GM23248 (cell line): ENCODE measurements around the gene ZNF148. TPM values are rescaled to one million over a fixed set of nuclear protein-coding genes. Genes with fewer than 3 reads are reported as not detected.
A peak's percentile ranks its signal among the peaks of the same experiment; 100 is the strongest.
"Not testable (repeated sequence)": the region's sequence is repeated elsewhere in the genome, so short reads cannot be mapped to it uniquely, and the experiment has no call there.

ENCODE experiments used
- DNase-seq: peaks from one replicate; pipeline ENCODE4 v3.0.0-alpha.2; 2015
- H2AFZ ChIP-seq: fragments of 200-600 bp; sonication (generic); 2 replicates; pipeline ENCODE4 v1.6.1; 2016; ENCODE audit warnings: antibody characterized with exemption
- H3F3A ChIP-seq: fragments of 200-600 bp; sonication (generic); 2 replicates; pipeline ENCODE4 v1.6.1; 2016; ENCODE audit warnings: mild to moderate bottlenecking, antibody characterized with exemption, mixed run types; ENCODE audit not compliant: insufficient read depth
- H3K27ac ChIP-seq: fragments of 200-600 bp; sonication (generic); 2 replicates; pipeline ENCODE4 v1.5.1; 2016; ENCODE audit warnings: mild to moderate bottlenecking
- H3K27me3 ChIP-seq: fragments of 200-600 bp; sonication (generic); replicated peaks from 2 replicates; pipeline ENCODE4 v1.6.1; 2016; ENCODE audit warnings: mild to moderate bottlenecking; ENCODE audit not compliant: insufficient read depth
- H3K36me3 ChIP-seq: fragments of 200-600 bp; sonication (generic); 2 replicates; pipeline ENCODE4 v1.6.1; 2016; ENCODE audit warnings: low read depth, mild to moderate bottlenecking
- H3K4me1 ChIP-seq: fragments of 200-600 bp; sonication (generic); 2 replicates; pipeline ENCODE4 v1.6.1; 2016; ENCODE audit warnings: mild to moderate bottlenecking; ENCODE audit not compliant: insufficient read depth
- H3K4me2 ChIP-seq: fragments of 200-600 bp; sonication (generic); one replicate; pipeline ENCODE4 v1.6.1; 2016; ENCODE audit warnings: mild to moderate bottlenecking; ENCODE audit not compliant: unreplicated experiment
- H3K4me3 ChIP-seq: fragments of 200-600 bp; sonication (generic); 2 replicates; pipeline ENCODE4 v1.5.1; 2016; ENCODE audit warnings: mild to moderate bottlenecking
- H3K79me2 ChIP-seq: fragments of 200-600 bp; sonication (generic); 2 replicates; pipeline ENCODE4 v1.6.1; 2016; ENCODE audit warnings: mild to moderate bottlenecking; ENCODE audit not compliant: insufficient read depth
- H3K9ac ChIP-seq: fragments of 200-600 bp; sonication (generic); 2 replicates; pipeline ENCODE4 v1.6.1; 2016; ENCODE audit warnings: mild to moderate bottlenecking
- H3K9me2 ChIP-seq: fragments of 200-600 bp; sonication (generic); 2 replicates; pipeline ENCODE4 v1.6.1; 2016; ENCODE audit warnings: mixed run types, mild to moderate bottlenecking, moderate library complexity; ENCODE audit not compliant: insufficient read depth
- H3K9me3 ChIP-seq: fragments of 200-600 bp; sonication (generic); one replicate; pipeline ENCODE4 v1.6.1; 2017; ENCODE audit warnings: low read depth
- H4K20me1 ChIP-seq: fragments of 200-600 bp; sonication (generic); 2 replicates; pipeline ENCODE4 v1.6.0; 2016; ENCODE audit not compliant: insufficient read depth
- EZH2 ChIP-seq: fragments of 200-600 bp; sonication (generic); IDR thresholded peaks from 2 replicates; pipeline ENCODE4 v1.6.1; 2018; ENCODE audit warnings: antibody characterized with exemption, mild to moderate bottlenecking; ENCODE audit not compliant: insufficient read depth, poor library complexity, severe bottlenecking
- EZH2phosphoT487 ChIP-seq: fragments of 200-600 bp; sonication (generic); IDR thresholded peaks from 2 replicates; pipeline ENCODE4 v1.6.1; 2018; ENCODE audit warnings: antibody characterized with exemption, moderate library complexity, mild to moderate bottlenecking, low read depth; ENCODE audit not compliant: insufficient read depth
- WGBS, 2 experiments: methylation state at CpG; one replicate each; pipeline ENCODE4 v1.1.6; 2015 to 2017; ENCODE audit warnings: low lambda C conversion rate in 2 of 2, low coverage in 1 of 2; ENCODE audit errors: missing lambda C conversion rate in 2 of 2; 5-methylcytosine and 5-hydroxymethylcytosine counted together
- in situ Hi-C: fragments of 300-500 bp; cut with MboI; formaldehyde crosslinking; loops from 2 replicates; pipeline ENCODE4 v1.15.0; 2020
- polyA plus RNA-seq: library from polyadenylated mRNA; unstranded; fragments of >200 nt; fragmentation: Nextera tagmentation; extraction: Ambion mirVana; gene quantifications from 2 replicates; pipeline ENCODE4 v1.2.1, GENCODE V29; 2016
- total RNA-seq: library from RNA; depleted of rRNA; stranded (reverse); fragments of >200 nt; shearing (Covaris generic); gene quantifications from 2 replicates; pipeline ENCODE4 v1.2.3, GENCODE V29; 2014

ZNF148 gene
- total and polyA plus RNA-seq, 2 experiments from 2014 or later, result 33.1 to 50.3 TPM

GRCh38 chr3:125410922-125411321 is 35.8 kb upstream of the ZNF148 start:
- no peak overlapping the region for H2AFZ ChIP-seq
- 0 out of 2 replicates have a peak, but pooled peaks cover 5% of the 10 kb centered on the region for H3K27me3 ChIP-seq
- no peak for DNase-seq
- no peaks in the 10 kb centered on the region for H4K20me1 ChIP-seq
- H3K4me2 ChIP-seq, result no peak overlapping the region
- no peaks in the 10 kb centered on the region for H3F3A ChIP-seq
- H3K4me1 ChIP-seq, result no peaks in the 10 kb centered on the region
- no peak overlapping the region for H3K27ac ChIP-seq
- in situ Hi-C loops, result no loop called here
- no peak overlapping the region for H3K9ac ChIP-seq
- H3K36me3 ChIP-seq, result no peaks in the 10 kb centered on the region
- 61 to 65% methylated on average over 6 of the region's 6 CpGs for WGBS, 2 experiments
- no peaks in the 10 kb centered on the region for H3K9me2 ChIP-seq
- no peak overlapping the region for H3K4me3 ChIP-seq
- TF ChIP-seq EZH2phosphoT487, result no peak
- TF ChIP-seq EZH2, result no peak
- no peaks in the 10 kb centered on the region for H3K79me2 ChIP-seq
- H3K9me3 ChIP-seq, result no peaks in the 10 kb centered on the region

- TF ChIP-seq EZH2 (no peak), EZH2phosphoT487 (no peak)
- Histone ChIP-seq H3K9me2 (no peaks in the 10 kb centered on the region), H3K4me2 (no peak overlapping the region), H3K4me1 (peaks cover 8% of the 10 kb centered on the region), H3K79me2 (no peaks in the 10 kb centered on the region), H3K9ac (no peak overlapping the region), H3F3A (0 out of 2 replicates have a peak, but pooled peaks cover 4% of the 10 kb centered on the region), H3K9me3 (no peaks in the 10 kb centered on the region), H3K27me3 (0 out of 2 replicates have a peak, but pooled peaks cover 5% of the 10 kb centered on the region), H2AFZ (no peak overlapping the region), H3K36me3 (no peaks in the 10 kb centered on the region), H3K27ac (no peak overlapping the region), H3K4me3 (no peak overlapping the region), H4K20me1 (no peaks in the 10 kb centered on the region)
- in situ Hi-C loops, result no loop called here
- WGBS, 2 experiments, result 77 to 84% methylated on average over 2 of the region's 2 CpGs
- no peak for DNase-seq
These were observed 30.9 kb upstream of the ZNF148 start for GRCh38 chr3:125406070-125406469.

GRCh38 chr3:125405515-125405914 is 30.4 kb upstream of the ZNF148 start:
- H3K9me3 ChIP-seq, H2AFZ ChIP-seq, H3K4me3 ChIP-seq, H3K27me3 ChIP-seq, H3F3A ChIP-seq, H3K4me2 ChIP-seq, in situ Hi-C loops, H3K9ac ChIP-seq, H3K27ac ChIP-seq, H3K36me3 ChIP-seq, H4K20me1 ChIP-seq, H3K79me2 ChIP-seq, DNase-seq, H3K9me2 ChIP-seq: not testable (repeated sequence)
- H3K4me1 ChIP-seq, result peaks cover 13% of the 10 kb centered on the region
- 91 to 93% methylated on average over 4 of the region's 4 CpGs for WGBS, 2 experiments

- 0 out of 2 replicates have a peak, but pooled peaks cover 10% of the 10 kb centered on the region for H3F3A ChIP-seq
- 72% methylated on average over 2 of the region's 2 CpGs for WGBS, 2 experiments
- no peaks in the 10 kb centered on the region for H3K79me2 ChIP-seq
- no peak overlapping the region for H2AFZ ChIP-seq
- TF ChIP-seq EZH2phosphoT487 (no peak), EZH2 (no peak)
- peaks cover 13% of the 10 kb centered on the region for H3K4me1 ChIP-seq
- H3K9me2 ChIP-seq, result no peaks in the 10 kb centered on the region
- no peaks in the 10 kb centered on the region for H3K27me3 ChIP-seq
- H3K9ac ChIP-seq, result no peak overlapping the region
- H4K20me1 ChIP-seq, result no peaks in the 10 kb centered on the region
- in situ Hi-C loops, result no loop called here
- no peaks in the 10 kb centered on the region for H3K9me3 ChIP-seq
- H3K36me3 ChIP-seq, result no peaks in the 10 kb centered on the region
- no peak overlapping the region for H3K4me3 ChIP-seq
- no peak overlapping the region for H3K27ac ChIP-seq
- DNase-seq, result peak; percentile 75
- no peak overlapping the region for H3K4me2 ChIP-seq
These were observed 28.7 kb upstream of the ZNF148 start for GRCh38 chr3:125403789-125404188.

GRCh38 chr3:125402639-125403038 is 27.5 kb upstream of the ZNF148 start:
- H3K4me1 ChIP-seq, result peaks cover 13% of the 10 kb centered on the region
- H2AFZ ChIP-seq, result no peak overlapping the region
- no peaks in the 10 kb centered on the region for H4K20me1 ChIP-seq
- no peaks in the 10 kb centered on the region for H3K9me2 ChIP-seq
- WGBS, 2 experiments, result 13 to 32% methylated on average over 2 of the region's 2 CpGs
- in situ Hi-C loops, result no loop called here
- H3K36me3 ChIP-seq, result no peaks in the 10 kb centered on the region
- TF ChIP-seq EZH2 (no peak), EZH2phosphoT487 (no peak)
- DNase-seq, result no peak
- no peaks in the 10 kb centered on the region for H3K9me3 ChIP-seq
- no peaks in the 10 kb centered on the region for H3K27me3 ChIP-seq
- H3K9ac ChIP-seq, result no peak overlapping the region
- H3K4me3 ChIP-seq, result no peak overlapping the region
- H3K27ac ChIP-seq, result no peak overlapping the region
- no peak overlapping the region for H3K4me2 ChIP-seq
- 0 out of 2 replicates have a peak, but pooled peaks cover 10% of the 10 kb centered on the region for H3F3A ChIP-seq
- H3K79me2 ChIP-seq, result no peaks in the 10 kb centered on the region
